ENCODE data around the gene AVPR2.

- TF ChIP-seq GABPA (IDR thresholded peaks at IDR 0.05; ENCODE audit: low read depth) (no peak), CEBPZ (IDR thresholded peaks at IDR 0.05; ENCODE audit: low read depth, low read length) (no peak), BACH1 (IDR thresholded peaks at IDR 0.05; ENCODE audit: borderline replicate concordance) (no peak), TCF12 (IDR thresholded peaks at IDR 0.05; ENCODE audit: low read depth, low read length) (no peak), TAF1 (IDR thresholded peaks at IDR 0.05; ENCODE audit: borderline replicate concordance, low read depth, low read length) (no peak), NFYB (IDR thresholded peaks at IDR 0.05; ENCODE audit: insufficient read depth, low read depth, low read length) (no peak), USF2 (IDR thresholded peaks at IDR 0.05; ENCODE audit: borderline replicate concordance, low read depth, low read length) (no peak)
These were observed 39.7 kb upstream of the AVPR2 start for GRCh38 chrX:153864561-153865320.
